HCT116 (cell line): ENCODE measurements around the gene HS3ST2. TPM values are rescaled to one million over a fixed set of nuclear protein-coding genes. Genes with fewer than 3 reads are reported as not detected.

ENCODE experiments used
- ATAC-seq: fragments of 200-7000 bp; cut with Tn5 transposase; 2 replicates; pipeline ENCODE4 v1.9.1; 2020; ENCODE audit warnings: mild to moderate bottlenecking, moderate library complexity
- BruUV-seq: library from RNA; stranded (reverse); fragments of 400-500 nt; replicated peaks from 2 replicates; lab custom pipeline; 2021; lab: Mats Ljungman, UMichigan
- CTCF ChIA-PET: fragments of 300-600 bp; sonication (Branson Sonifier 250); formaldehyde crosslinking; loops from one replicate; lab custom pipeline; 2021; ENCODE audit warnings: antibody characterized with exemption; lab: Charles Lee
- POLR2A ChIA-PET: fragments of 300-600, 350-600 bp; sonication (Branson Sonifier 250); formaldehyde crosslinking; loops from one replicate; lab custom pipeline; 2021; ENCODE audit warnings: antibody characterized with exemption; lab: Charles Lee
- RAD21 ChIA-PET, 2 experiments: fragments of 300-600 bp; sonication (Branson Sonifier 250); formaldehyde crosslinking; loops; one replicate each; lab custom pipeline; 2023; ENCODE audit warnings: low total read pairs in 2 of 2; ENCODE audit not compliant: uncharacterized antibody in 2 of 2, unreplicated experiment in 2 of 2, low non-redundant PET in 1 of 2; lab: Charles Lee
- DNase-seq: peaks from one replicate; pipeline ENCODE4 v3.0.0-alpha.2; 2010; ENCODE audit warnings: low read depth, low spot score
- H2AFZ ChIP-seq: fragments of 200-600 bp; shearing (Covaris generic), sonication (generic); 2 replicates; pipeline ENCODE4 v1.6.1; 2017; ENCODE audit warnings: low read depth, mixed run types, mixed read lengths, antibody characterized with exemption, low read length; ENCODE audit not compliant: poor library complexity, severe bottlenecking
- H3K27ac ChIP-seq: 2 replicates; pipeline ENCODE4 v1.5.1; 2012; ENCODE audit warnings: low read depth, low read length
- H3K27me3 ChIP-seq: fragments of 200-600 bp; sonication (generic); 2 replicates; pipeline ENCODE4 v1.6.1; 2016; ENCODE audit warnings: mixed run types, low read length, mixed read lengths; ENCODE audit not compliant: insufficient read depth
- H3K36me3 ChIP-seq, 2 experiments: fragments of 200-500 bp in 1 of 2; fragments of 200-600 bp in 1 of 2; sonication (Bioruptor generic) in 1 of 2; sonication (generic) in 1 of 2; 2 replicates each; pipeline versions ENCODE4 v1.5.1 to v1.6.1; 2014 to 2016; ENCODE audit warnings: low read length in 2 of 2, inconsistent platforms in 1 of 2, mixed read lengths in 1 of 2, mixed run types in 1 of 2; ENCODE audit not compliant: insufficient read depth in 2 of 2, control insufficient read depth in 1 of 2
- H3K4me1 ChIP-seq, 2 experiments: fragments of 200-600 bp in 1 of 2; sonication (generic) in 1 of 2; 2 replicates each; pipeline versions ENCODE4 v1.5.1 to v1.6.1; 2012 to 2017; ENCODE audit warnings: low read length in 2 of 2, inconsistent platforms in 1 of 2, mild to moderate bottlenecking in 1 of 2, mixed read lengths in 1 of 2, mixed run types in 1 of 2, moderate library complexity in 1 of 2; ENCODE audit not compliant: insufficient read depth in 2 of 2, control insufficient read depth in 1 of 2
- H3K4me2 ChIP-seq: fragments of 200-600 bp; sonication (generic); 2 replicates; pipeline ENCODE4 v1.6.1; 2017; ENCODE audit warnings: mixed run types, low read length, mixed read lengths
- H3K4me3 ChIP-seq, 2 experiments: fragments of 200-600 bp in 1 of 2; sonication (generic) in 1 of 2; replicated peaks in 1 of 2; 2 replicates each; pipeline ENCODE4 v1.5.1; 2011 to 2016; ENCODE audit warnings: low read length in 2 of 2, control low read depth in 1 of 2, low read depth in 1 of 2, mild to moderate bottlenecking in 1 of 2, mixed read lengths in 1 of 2, mixed run types in 1 of 2
- H3K79me2 ChIP-seq: fragments of 200-600 bp; sonication (generic); 2 replicates; pipeline ENCODE4 v1.6.1; 2017; ENCODE audit warnings: mild to moderate bottlenecking, mixed run types, low read length, moderate library complexity, mixed read lengths; ENCODE audit not compliant: insufficient read depth
- H3K9ac ChIP-seq: fragments of 200-600 bp; sonication (generic); 2 replicates; pipeline ENCODE4 v1.6.1; 2016; ENCODE audit warnings: low read length, mixed read lengths
- H3K9me2 ChIP-seq: fragments of 200-600 bp; sonication (generic), shearing (Covaris generic); 2 replicates; pipeline ENCODE4 v1.6.1; 2017; ENCODE audit warnings: mixed run types, mild to moderate bottlenecking, moderate library complexity; ENCODE audit not compliant: insufficient read depth
- H3K9me3 ChIP-seq, 2 experiments: fragments of 200-500 bp in 1 of 2; fragments of 200-600 bp in 1 of 2; sonication (Bioruptor generic) in 1 of 2; sonication (generic) in 1 of 2; 2 replicates each; pipeline ENCODE4 v1.6.1; 2014 to 2017; ENCODE audit warnings: low read length in 2 of 2, mixed read lengths in 2 of 2, inconsistent platforms in 1 of 2, low read depth in 1 of 2, mild to moderate bottlenecking in 1 of 2, mixed run types in 1 of 2, moderate library complexity in 1 of 2; ENCODE audit not compliant: control insufficient read depth in 1 of 2, insufficient read depth in 1 of 2
- H4K20me1 ChIP-seq: fragments of 200-600 bp; sonication (generic), shearing (Covaris generic); 2 replicates; pipeline ENCODE4 v1.6.1; 2017; ENCODE audit warnings: mixed run types, mild to moderate bottlenecking, moderate library complexity; ENCODE audit not compliant: insufficient read depth
- CEBPB ChIP-seq: IDR thresholded peaks from 2 replicates; pipeline ENCODE4 v1.6.1; 2012; ENCODE audit warnings: low read depth
- EGR1 ChIP-seq: IDR thresholded peaks from 2 replicates; pipeline ENCODE4 v1.6.1; 2012; ENCODE audit warnings: low read depth
- ELF1 ChIP-seq: IDR thresholded peaks from 2 replicates; pipeline ENCODE4 v1.6.1; 2012; ENCODE audit warnings: low read depth, borderline replicate concordance
- EZH2 ChIP-seq: fragments of 200-600 bp; sonication (generic); IDR thresholded peaks from 2 replicates; pipeline ENCODE4 v1.6.1; 2017; ENCODE audit warnings: antibody characterized with exemption, mixed run types
- EZH2phosphoT487 ChIP-seq: fragments of 200-600 bp; IDR thresholded peaks from 2 replicates; pipeline ENCODE4 v1.6.1; 2018; ENCODE audit warnings: antibody characterized with exemption, borderline replicate concordance
- POLR2AphosphoS5 ChIP-seq: IDR thresholded peaks from 2 replicates; pipeline ENCODE4 v1.6.1; 2011; ENCODE audit warnings: mild to moderate bottlenecking, low read depth, low read length, moderate library complexity
- RAD21 ChIP-seq: IDR thresholded peaks from 2 replicates; pipeline ENCODE4 v1.6.1; 2012; ENCODE audit warnings: low read depth, mild to moderate bottlenecking
- SIN3A ChIP-seq: IDR thresholded peaks from 2 replicates; pipeline ENCODE4 v1.6.1; 2012; ENCODE audit warnings: low read depth
- SRF ChIP-seq: IDR thresholded peaks from 2 replicates; pipeline ENCODE4 v1.6.1; 2012; ENCODE audit warnings: low read depth
- YY1 ChIP-seq: IDR thresholded peaks from 2 replicates; pipeline ENCODE4 v1.6.1; 2011; ENCODE audit warnings: low read length, low read depth, moderate library complexity, mild to moderate bottlenecking; ENCODE audit not compliant: insufficient replicate concordance; ENCODE audit errors: extremely low read depth
- ZBTB33 ChIP-seq: IDR thresholded peaks from 2 replicates; pipeline ENCODE4 v1.6.1; 2011; ENCODE audit warnings: mild to moderate bottlenecking, low read length, moderate library complexity; ENCODE audit not compliant: insufficient replicate concordance; ENCODE audit errors: extremely low read depth
- ZFX ChIP-seq: fragments of 450-650 bp; IDR thresholded peaks from 2 replicates; pipeline ENCODE4 v1.6.1; 2017
- ZNF274 ChIP-seq: fragments of 200-500 bp; sonication (Bioruptor generic); IDR thresholded peaks from 2 replicates; pipeline ENCODE4 v1.6.1; 2014; ENCODE audit warnings: mild to moderate bottlenecking, low read depth, low read length, inconsistent platforms
- intact Hi-C: fragments of 100-400 bp; cut with micrococcal nuclease; formaldehyde crosslinking; loops from 2 replicates; pipeline ENCODE4 v1.10.0; 2022
- total RNA-seq: library from RNA; stranded (reverse); gene quantifications from one replicate; pipeline ENCODE4 v1.2.1, GENCODE V29; 2021; ENCODE audit not compliant: unreplicated experiment
- TF ChIP-seq, protein P1 (sequence below): IDR thresholded peaks from 2 replicates; pipeline ENCODE4 v1.6.1; 2012; ENCODE audit warnings: low read depth
- TF ChIP-seq, protein P2 (sequence below): IDR thresholded peaks from 2 replicates; pipeline ENCODE4 v1.6.1; 2012

The HS3ST2 gene
- total RNA-seq, 1 experiment from 2014 or later = not detected

GRCh38 chr16:22903716-22904115 lies 89.8 kb downstream of the HS3ST2 start:
- H3K36me3 ChIP-seq = no peaks in the 10 kb centered on the region
- DNase-seq (no peak), ATAC-seq (no peak)
- H3K4me1 ChIP-seq = no peaks in the 10 kb centered on the region
- H3K79me2 ChIP-seq = no peaks in the 10 kb centered on the region
- intact Hi-C loops = no loop called here
- no peak overlapping the region for H2AFZ ChIP-seq
- H3K4me3 ChIP-seq = no peak overlapping the region
- BruUV-seq = no TSS peak
- no peaks in the 10 kb centered on the region for H3K9me3 ChIP-seq
- RAD21 ChIA-PET = no interaction called here
- H3K27ac ChIP-seq = no peak overlapping the region
- TF ChIP-seq EZH2 (no peak), ZNF274 (no peak), SRF (no peak), SIN3A (no peak), ZBTB33 (no peak), ELF1 (no peak), CEBPB (no peak), RAD21 (no peak), POLR2AphosphoS5 (no peak), EZH2phosphoT487 (no peak), YY1 (no peak), EGR1 (no peak), ZFX (no peak)
- TF ChIP-seq, protein P1, sequence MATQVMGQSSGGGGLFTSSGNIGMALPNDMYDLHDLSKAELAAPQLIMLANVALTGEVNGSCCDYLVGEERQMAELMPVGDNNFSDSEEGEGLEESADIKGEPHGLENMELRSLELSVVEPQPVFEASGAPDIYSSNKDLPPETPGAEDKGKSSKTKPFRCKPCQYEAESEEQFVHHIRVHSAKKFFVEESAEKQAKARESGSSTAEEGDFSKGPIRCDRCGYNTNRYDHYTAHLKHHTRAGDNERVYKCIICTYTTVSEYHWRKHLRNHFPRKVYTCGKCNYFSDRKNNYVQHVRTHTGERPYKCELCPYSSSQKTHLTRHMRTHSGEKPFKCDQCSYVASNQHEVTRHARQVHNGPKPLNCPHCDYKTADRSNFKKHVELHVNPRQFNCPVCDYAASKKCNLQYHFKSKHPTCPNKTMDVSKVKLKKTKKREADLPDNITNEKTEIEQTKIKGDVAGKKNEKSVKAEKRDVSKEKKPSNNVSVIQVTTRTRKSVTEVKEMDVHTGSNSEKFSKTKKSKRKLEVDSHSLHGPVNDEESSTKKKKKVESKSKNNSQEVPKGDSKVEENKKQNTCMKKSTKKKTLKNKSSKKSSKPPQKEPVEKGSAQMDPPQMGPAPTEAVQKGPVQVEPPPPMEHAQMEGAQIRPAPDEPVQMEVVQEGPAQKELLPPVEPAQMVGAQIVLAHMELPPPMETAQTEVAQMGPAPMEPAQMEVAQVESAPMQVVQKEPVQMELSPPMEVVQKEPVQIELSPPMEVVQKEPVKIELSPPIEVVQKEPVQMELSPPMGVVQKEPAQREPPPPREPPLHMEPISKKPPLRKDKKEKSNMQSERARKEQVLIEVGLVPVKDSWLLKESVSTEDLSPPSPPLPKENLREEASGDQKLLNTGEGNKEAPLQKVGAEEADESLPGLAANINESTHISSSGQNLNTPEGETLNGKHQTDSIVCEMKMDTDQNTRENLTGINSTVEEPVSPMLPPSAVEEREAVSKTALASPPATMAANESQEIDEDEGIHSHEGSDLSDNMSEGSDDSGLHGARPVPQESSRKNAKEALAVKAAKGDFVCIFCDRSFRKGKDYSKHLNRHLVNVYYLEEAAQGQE = no peak
- TF ChIP-seq, protein P2, sequence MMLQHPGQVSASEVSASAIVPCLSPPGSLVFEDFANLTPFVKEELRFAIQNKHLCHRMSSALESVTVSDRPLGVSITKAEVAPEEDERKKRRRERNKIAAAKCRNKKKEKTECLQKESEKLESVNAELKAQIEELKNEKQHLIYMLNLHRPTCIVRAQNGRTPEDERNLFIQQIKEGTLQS = no peak
- TF ChIP-seq, all 23 proteins: peak for 0
- Histone ChIP-seq H3K9me2 (no peaks in the 10 kb centered on the region), H3K27me3 (peaks cover 78% of the 10 kb centered on the region), H3K9ac (no peak overlapping the region), H3K4me2 (no peak overlapping the region), H4K20me1 (no peaks in the 10 kb centered on the region)
- ChIA-PET POLR2A (no interaction called here), CTCF (no interaction called here)
